Neutrophil (primary cell): Measurements from ENCODE around the gene GABBR2.

Source experiments
- H3K27ac ChIP-seq: fragments of 200-600 bp; sonication (generic); 2 replicates; pipeline ENCODE4 v1.5.1; 2016; ENCODE audit warnings: mild to moderate bottlenecking, moderate library complexity
- H3K27me3 ChIP-seq: fragments of 200-600 bp; sonication (generic); 2 replicates; pipeline ENCODE4 v1.6.0; 2016; ENCODE audit warnings: mild to moderate bottlenecking
- H3K36me3 ChIP-seq: fragments of 200-600 bp; sonication (generic); 2 replicates; pipeline ENCODE4 v1.5.1; 2017
- H3K4me1 ChIP-seq, 2 experiments: fragments of 200-600 bp in 1 of 2; sonication (generic) in 1 of 2; 1 replicate in 1 of 2; 2 replicates in 1 of 2; pipeline versions ENCODE4 v1.5.1 to v1.6.1; 2013 to 2016; ENCODE audit warnings: low read depth in 1 of 2, low read length in 1 of 2, mild to moderate bottlenecking in 1 of 2, moderate library complexity in 1 of 2; ENCODE audit not compliant: control insufficient read depth in 1 of 2, insufficient read depth in 1 of 2
- H3K4me3 ChIP-seq, 2 experiments: fragments of 200-600 bp in 1 of 2; sonication (generic) in 1 of 2; 1 replicate in 1 of 2; 2 replicates in 1 of 2; pipeline ENCODE4 v1.5.1; 2013 to 2016; ENCODE audit warnings: low read depth in 1 of 2, low read length in 1 of 2, mild to moderate bottlenecking in 1 of 2, moderate library complexity in 1 of 2
- H3K9me3 ChIP-seq: fragments of 200-600 bp; sonication (generic); 2 replicates; pipeline ENCODE4 v1.5.1; 2016
- CTCF ChIP-seq: fragments of 200-600 bp; sonication (generic); IDR thresholded peaks from 2 replicates; pipeline ENCODE4 v1.5.1; 2016; ENCODE audit warnings: antibody characterized with exemption

Gene GABBR2

GRCh38 chr9:98644011-98644410, 64.7 kb downstream of the GABBR2 start:
- no peak for TF ChIP-seq CTCF
- Histone ChIP-seq H3K27me3 (peaks cover 60% of the 10 kb centered on the region), H3K9me3 (no peaks in the 10 kb centered on the region), H3K36me3 (no peaks in the 10 kb centered on the region), H3K27ac (no peak overlapping the region), H3K4me3 (no peak overlapping the region), H3K4me1 (no peaks in the 10 kb centered on the region)

DNA sequence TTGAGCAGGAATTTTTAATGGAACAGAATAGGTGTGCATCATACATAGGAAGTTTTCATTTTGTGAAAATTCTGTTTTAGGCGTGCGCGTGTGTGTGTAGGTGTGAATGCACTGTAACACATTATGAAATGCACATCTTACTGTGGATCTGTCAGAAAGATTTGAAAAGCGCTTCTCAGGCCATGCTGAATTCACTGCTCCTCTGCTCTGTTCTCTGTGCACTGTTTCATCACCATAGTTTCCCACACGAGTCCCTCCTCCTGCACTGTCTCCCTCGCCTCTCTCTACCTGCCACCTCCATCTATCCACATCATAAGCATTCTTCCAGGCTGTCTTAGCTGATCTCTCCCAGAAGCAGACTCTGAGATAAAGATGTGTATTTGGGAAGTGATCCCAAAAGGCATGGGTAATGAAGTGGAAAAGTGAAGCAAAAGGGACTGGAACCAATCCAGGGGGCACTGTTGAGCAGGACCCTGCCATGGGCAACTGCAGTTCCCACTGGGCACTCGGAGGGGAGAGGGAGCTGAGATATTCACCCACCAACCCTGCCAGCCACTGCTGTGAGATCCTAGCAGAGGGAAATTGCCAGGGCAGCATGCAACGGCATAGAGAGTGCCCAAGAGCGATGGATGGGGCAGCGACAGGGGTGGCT, 65.9 kb downstream of the GABBR2 start:
- H3K9me3 ChIP-seq = no peaks in the 10 kb centered on the region
- no peak overlapping the region for H3K27ac ChIP-seq
- no peak for TF ChIP-seq CTCF
- H3K4me3 ChIP-seq = no peak overlapping the region
- H3K4me1 ChIP-seq = no peaks in the 10 kb centered on the region
- peaks cover 53% of the 10 kb centered on the region for H3K27me3 ChIP-seq
- H3K36me3 ChIP-seq = no peaks in the 10 kb centered on the region

DNA sequence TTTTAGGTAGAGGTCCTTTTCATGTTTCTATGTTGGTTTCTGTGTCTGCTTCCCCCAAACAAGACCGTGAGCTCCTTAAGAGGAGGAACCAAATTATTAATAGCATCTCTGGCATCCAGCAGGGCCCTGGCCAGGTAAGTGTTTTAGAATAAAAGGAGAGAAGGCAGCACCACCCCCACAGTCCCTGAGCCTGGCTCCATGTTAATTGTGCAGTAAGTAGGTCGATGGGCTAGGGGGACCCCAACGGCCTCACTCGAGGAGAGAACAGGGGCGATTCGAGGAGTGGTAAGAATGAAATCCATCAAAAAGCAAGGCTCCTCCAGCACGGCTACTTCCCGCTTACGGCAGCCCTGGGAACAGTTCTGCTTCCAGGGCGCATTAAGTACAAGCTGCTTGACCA, 67.0 kb downstream of the GABBR2 start:
- no peaks in the 10 kb centered on the region for H3K36me3 ChIP-seq

DNA sequence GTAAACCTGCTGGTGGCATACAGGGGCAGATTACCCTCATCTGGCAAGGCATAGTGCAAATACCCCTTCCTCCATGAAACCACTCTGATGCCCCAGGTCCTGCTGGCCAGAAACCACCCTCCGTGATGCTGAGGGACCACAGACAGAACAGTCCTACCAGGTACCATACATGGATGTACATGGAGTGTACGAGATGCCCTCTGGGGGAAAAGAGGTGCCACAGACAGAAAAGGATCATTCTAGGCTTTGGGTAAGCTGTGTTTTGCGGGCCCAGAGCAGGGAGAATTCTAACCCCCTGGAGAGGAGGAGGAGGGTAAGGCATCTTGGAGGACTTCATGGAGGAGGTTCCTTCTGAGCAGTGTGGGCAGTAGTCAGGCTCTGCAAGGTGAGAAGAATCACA, 68.3 kb downstream of the GABBR2 start:
- no peak for TF ChIP-seq CTCF
- no peaks in the 10 kb centered on the region for H3K36me3 ChIP-seq
- H3K4me3 ChIP-seq = no peak overlapping the region
- peaks cover 43% of the 10 kb centered on the region for H3K27me3 ChIP-seq
- no peaks in the 10 kb centered on the region for H3K4me1 ChIP-seq
- no peak overlapping the region for H3K27ac ChIP-seq
- H3K9me3 ChIP-seq = no peaks in the 10 kb centered on the region

More for the DNA sequence above, 67.0 kb downstream of the GABBR2 start:
- H3K9me3 ChIP-seq = no peaks in the 10 kb centered on the region
- no peak for TF ChIP-seq CTCF
- H3K4me1 ChIP-seq = no peaks in the 10 kb centered on the region
- peaks cover 49% of the 10 kb centered on the region for H3K27me3 ChIP-seq
- no peak overlapping the region for H3K4me3 ChIP-seq
- H3K27ac ChIP-seq = no peak overlapping the region

DNA sequence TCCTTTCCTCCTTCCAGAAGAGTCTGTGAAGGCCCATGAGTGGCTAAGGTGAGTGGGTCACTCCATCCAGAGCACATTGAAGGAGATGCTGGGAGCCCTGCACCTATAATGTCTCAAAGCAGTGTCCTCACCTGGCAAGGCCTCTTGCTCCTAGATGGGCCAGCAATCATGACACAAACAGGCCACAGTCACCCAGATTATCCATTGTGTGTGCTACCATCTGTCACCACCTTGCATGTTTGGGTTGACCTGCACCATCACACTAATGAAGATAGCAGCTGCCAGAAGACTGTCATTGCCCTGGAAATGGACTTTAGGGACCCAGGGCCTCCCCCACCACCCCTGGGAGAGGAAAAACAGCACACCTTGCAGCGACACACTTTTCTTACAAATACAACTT, 69.6 kb downstream of the GABBR2 start:
- Histone ChIP-seq H3K27me3 (peaks cover 39% of the 10 kb centered on the region), H3K27ac (no peak overlapping the region), H3K4me3 (no peak overlapping the region), H3K9me3 (no peaks in the 10 kb centered on the region), H3K4me1 (no peaks in the 10 kb centered on the region), H3K36me3 (no peaks in the 10 kb centered on the region)
- no peak for TF ChIP-seq CTCF
